GM21619 (cell line): ENCODE measurements around the gene GALNT1.

ENCODE experiments used
- ATAC-seq: cut with Tn5 transposase; IDR thresholded peaks from one replicate; pipeline ENCODE4 v1.9.1; 2021; ENCODE audit not compliant: unreplicated experiment

The GALNT1 gene

DNA sequence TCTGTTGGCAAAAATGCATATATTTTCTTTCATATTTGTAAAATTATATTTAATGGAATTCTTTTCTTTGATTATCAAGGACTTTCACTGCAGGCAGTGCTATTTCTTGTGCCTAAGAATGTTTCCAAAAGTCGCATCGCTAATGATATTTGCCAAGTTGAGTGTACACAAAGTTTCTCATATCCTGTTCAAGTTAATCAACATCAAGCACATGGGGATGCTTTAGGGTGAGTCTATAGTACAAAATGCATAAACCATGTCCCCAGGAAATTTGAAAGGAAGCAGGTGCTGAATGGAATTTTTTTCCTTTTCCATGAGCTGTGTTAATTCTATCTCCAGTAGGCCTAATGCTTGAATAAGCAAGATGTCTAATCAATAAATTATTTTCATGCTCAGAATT lies 129.7 kb downstream of the GALNT1 start:
- ATAC-seq, result no peak

GRCh38 chr18:35713545-35713944 lies 132.0 kb downstream of the GALNT1 start:
- ATAC-seq, result no peak

GRCh38 chr18:35714539-35714938 lies 133.0 kb downstream of the GALNT1 start:
- no peak for ATAC-seq

DNA sequence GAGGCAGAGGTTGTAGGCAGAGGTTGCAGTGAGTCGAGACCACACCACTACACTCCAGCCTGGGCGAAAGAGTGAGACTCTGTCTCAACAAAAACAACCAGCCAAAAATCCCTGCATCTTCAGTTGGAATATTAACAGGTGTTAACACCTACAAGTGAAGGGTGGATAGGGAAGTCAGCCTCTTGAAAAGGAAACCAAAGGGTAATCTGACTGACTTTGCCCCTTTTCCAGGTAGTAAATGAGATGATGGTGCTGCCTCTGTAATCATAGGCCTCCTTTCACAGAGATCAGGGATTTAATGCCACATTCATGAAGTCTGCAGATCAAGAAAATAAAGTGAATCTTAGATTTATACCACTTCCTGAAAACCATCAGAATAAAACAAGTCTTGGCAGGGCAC lies 133.6 kb downstream of the GALNT1 start:
- no peak for ATAC-seq

- ATAC-seq, result no peak
Observed at GRCh38 chr18:35716169-35716831, 134.8 kb downstream of the GALNT1 start.

GRCh38 chr18:35717182-35717581 lies 135.6 kb downstream of the GALNT1 start:
- ATAC-seq, result no peak

- no peak for ATAC-seq
Observed at GRCh38 chr18:35721431-35722081, 140.0 kb downstream of the GALNT1 start.

- ATAC-seq, result no peak
Observed at GRCh38 chr18:35728676-35729075, 147.1 kb downstream of the GALNT1 start.

DNA sequence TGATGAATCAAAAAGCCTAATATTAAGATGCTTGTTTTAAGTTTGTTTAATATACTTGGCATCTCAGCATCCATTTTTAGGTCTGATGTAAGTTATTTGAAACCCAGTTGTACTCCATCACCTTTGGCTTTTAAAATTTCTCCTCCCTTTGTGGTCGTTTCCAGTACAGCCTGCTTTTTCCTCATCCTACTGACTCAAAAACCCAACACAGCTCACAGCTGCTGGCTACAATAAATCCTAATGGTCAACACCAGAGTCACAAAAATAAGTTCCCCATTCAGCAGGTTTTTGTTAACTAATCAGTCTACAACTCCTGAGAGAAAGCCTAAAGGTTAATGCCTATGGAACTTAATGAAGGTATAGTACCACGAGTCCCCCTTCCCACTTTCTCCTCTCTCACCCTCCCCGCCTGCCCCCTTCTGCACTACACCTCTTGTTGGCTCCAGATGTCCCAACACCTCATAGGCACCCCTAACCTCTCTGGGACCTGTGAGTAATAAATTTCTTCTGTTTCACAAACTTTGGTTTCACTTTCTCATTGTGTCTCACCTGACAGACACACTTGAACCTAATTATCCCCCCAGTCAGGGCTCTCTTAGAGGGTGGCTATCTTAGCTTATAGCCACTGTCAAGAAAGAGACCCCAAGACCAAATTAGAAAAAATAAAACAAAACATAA lies 148.6 kb downstream of the GALNT1 start:
- no peak for ATAC-seq

DNA sequence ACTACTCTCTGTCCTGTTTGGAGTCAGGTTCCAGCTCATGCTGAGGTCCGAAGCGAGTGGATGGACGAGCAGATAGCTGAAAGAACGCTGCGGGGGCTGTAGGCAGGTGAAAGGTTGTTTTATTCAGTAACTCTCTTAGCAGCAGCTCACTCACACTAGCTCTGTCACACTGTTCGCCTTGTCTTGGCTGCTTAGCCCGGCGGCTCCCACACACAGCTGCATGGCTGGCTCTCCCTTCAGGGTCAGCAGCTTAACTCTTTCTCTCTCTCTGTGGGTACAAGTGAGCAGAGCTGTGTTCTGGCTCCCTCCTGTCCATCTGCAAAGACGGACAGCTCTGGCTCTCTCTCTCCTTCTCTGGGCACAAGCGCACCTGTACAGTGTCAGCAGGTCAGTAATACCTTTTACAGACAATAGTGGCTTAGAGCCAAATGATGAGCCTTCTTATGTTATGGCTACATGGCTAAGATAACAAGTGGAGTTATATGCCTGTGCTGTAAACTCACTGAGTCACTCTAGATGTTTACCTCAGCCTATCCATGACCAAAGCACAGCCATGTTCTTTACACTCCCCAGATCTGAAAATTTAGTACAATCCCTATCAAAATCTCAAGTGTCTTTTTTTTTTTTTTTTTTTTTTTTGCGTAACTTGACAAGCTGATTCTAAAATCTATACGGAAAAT lies 149.3 kb downstream of the GALNT1 start:
- ATAC-seq, result no peak

DNA sequence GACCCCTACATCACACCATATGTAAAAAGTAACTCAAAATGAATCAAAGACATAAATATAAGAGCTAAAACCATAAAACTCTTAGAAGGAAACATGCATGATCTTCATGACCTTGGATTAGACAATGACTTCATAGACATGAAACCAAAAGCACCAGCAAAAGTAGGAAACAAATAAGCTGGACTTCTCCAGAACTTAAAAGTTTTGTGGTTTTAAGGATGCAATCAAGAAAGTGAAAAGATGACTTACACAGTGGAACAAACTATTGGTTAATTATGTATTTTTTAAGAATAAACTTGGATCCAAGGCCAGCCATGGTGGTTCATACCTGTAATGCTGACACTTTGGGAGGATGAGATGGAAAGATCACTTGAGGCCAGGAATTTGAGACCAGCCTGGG lies 150.2 kb downstream of the GALNT1 start:
- ATAC-seq, result no peak

GRCh38 chr18:35732162-35732561 lies 150.6 kb downstream of the GALNT1 start:
- no peak for ATAC-seq

DNA sequence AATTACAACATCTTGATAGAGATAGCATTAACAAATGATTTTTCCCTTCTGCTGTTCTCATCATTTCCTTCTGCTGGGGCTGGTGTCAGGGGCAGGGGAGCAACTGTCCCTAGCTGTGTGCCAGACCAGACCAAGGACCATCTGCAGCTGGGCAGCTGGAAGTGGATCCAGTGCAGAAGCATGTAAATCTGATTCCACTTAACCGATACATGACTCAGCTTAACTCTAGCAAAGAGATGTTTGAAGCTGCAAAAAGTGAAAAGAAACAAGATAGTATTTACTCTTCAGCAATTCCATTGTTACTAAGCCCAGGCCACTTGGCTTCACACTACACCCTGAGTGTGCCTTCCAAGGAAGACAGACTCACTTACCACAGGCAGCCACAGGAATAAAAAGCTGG lies 151.1 kb downstream of the GALNT1 start:
- no peak for ATAC-seq

DNA sequence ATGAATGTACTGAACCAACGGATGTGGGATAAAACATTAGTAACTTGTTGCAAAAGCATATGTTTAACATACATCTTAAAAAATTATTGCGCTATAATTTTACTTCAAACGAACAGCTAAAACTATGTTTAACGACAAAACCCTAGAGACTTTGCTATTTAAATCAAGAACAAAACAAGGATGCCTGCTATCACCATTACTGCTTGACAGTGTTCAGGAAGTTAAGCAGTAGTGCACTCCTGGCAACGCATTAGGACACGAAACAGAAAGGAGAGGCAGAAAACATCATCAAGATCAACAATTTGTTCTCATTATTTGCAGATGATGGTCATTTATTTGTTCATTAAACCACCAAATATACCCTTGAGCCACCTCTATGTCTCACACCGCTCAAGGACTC lies 151.9 kb downstream of the GALNT1 start:
- ATAC-seq, result no peak

DNA sequence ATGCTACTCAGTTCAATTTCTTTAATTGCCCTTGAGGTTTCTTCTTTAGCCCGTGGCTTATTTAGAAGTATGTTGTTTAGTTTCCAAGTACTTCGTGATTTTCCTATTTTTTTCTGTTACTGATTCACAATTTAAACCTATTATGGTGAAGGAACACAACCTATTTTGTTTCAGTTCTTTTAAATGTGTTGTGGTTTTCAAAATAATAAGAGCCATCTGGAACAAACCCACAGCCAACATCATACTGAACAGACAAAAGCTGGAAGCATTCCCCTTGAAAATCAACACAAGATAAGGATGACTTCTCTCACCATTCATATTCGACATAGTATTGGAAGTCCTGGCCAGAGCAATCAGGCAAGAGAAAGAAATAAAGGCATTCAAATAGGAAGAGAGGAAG lies 155.2 kb downstream of the GALNT1 start:
- ATAC-seq, result no peak

GRCh38 chr18:35739778-35740177 lies 158.2 kb downstream of the GALNT1 start:
- ATAC-seq, result no peak

- ATAC-seq, result no peak
Observed at GRCh38 chr18:35740656-35741055, 159.1 kb downstream of the GALNT1 start.

DNA sequence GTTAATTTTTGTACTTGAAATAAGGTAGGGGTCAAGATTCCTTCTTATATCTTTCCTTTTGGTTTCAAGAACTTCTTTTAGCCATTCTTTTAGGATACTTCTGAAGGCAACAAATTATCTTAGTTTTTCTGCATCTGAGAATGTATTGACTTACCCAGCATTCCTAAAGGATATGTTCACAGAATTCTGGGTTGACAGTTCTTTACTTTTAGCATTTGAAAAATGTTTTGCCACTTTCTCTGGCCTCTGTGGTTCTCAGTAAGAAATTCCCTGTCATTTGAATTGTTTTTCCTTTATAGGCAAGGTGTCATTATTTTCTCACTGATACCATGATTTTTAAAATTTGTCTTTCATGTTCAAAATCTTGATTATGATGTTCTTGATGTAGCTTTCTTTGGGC lies 162.4 kb downstream of the GALNT1 start:
- ATAC-seq, result no peak

DNA sequence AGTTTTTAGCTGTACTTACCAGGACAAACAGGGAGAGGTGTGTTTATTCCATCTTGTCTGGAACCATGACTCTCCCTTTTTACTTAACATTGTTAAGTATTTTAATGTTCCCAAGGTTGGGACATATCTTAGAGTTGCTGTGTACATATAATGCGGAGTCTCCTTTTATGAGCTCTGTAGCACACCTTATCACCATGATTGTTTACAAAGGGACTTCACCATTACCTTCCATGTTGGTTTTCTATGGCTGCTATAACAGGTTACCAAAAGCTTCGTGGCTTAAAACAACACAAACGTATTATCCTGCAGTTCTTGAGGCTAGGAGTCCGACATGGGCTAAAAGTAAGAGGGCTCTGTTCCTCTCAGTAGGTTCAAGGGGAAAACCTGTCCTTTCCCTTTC lies 164.3 kb downstream of the GALNT1 start:
- no peak for ATAC-seq

- no peak for ATAC-seq
Observed at GRCh38 chr18:35746826-35747339, 165.3 kb downstream of the GALNT1 start.

DNA sequence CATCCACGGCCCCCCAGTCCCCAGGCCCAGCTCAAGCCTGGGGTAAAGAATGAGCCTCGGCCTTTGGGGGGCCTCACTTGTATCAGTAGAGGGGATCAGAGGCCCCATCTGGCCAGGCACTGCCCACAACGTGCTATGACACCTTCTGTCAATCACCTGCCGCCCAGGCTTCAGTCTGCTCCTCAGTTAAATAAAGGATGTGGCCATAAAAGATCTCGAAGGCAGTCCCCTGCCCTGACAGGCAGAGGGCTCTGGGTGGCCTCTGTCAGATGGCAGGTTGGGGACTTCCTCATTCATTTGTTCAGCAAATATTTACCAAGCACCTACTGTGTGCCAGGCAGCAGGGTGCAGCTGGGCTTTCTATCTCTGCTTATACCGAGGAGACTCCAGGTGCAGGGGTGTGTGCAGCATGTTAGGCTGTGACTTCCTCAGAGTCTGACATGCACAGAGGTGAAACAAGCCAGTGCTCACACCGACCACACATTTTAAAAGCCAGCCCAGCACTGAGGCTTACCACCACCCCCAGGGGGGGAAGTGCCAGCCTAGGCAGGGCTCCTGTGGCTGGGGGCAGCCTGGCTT lies 166.4 kb downstream of the GALNT1 start:
- no peak for ATAC-seq
